Heart right ventricle (tissue), 16 donors: Measurements from ENCODE around the gene RAX2. TPM values are rescaled to one million over a fixed set of nuclear protein-coding genes. Genes with fewer than 3 reads are reported as not detected.

Experiments used
- ATAC-seq, 8 donors: fragments of 200-7000 bp; cut with Tn5 transposase; one replicate each; pipeline ENCODE4 v1.9.1; 2020; ENCODE audit warnings: mild to moderate bottlenecking in 8 of 8, moderate library complexity in 8 of 8, moderate number of reproducible peaks in 1 of 8
- DNase-seq, 2 donors: peaks; one replicate each; pipeline ENCODE4 v3.0.0-alpha.2; 2020
- H3K27ac ChIP-seq, 10 donors: fragments of 200-600 bp; sonication (generic) in 2 of 10; one replicate each; pipeline versions ENCODE4 v1.5.0 to v1.8.0; 2020 to 2022; ENCODE audit warnings: mild to moderate bottlenecking in 3 of 10
- H3K27me3 ChIP-seq, 7 donors: fragments of 200-600 bp; one replicate each; pipeline ENCODE4 v1.8.0; 2021 to 2022; ENCODE audit warnings: mild to moderate bottlenecking in 2 of 7
- H3K36me3 ChIP-seq, 9 donors: fragments of 200-600 bp; sonication (generic) in 1 of 9; one replicate each; pipeline versions ENCODE4 v1.5.0 to v1.8.0; 2020 to 2022; ENCODE audit warnings: mild to moderate bottlenecking in 2 of 9
- H3K4me1 ChIP-seq, 9 donors: fragments of 200-600 bp; sonication (generic) in 1 of 9; one replicate each; pipeline versions ENCODE4 v1.5.0 to v1.8.0; 2020 to 2022; ENCODE audit warnings: mild to moderate bottlenecking in 4 of 9
- H3K4me3 ChIP-seq, 10 donors: fragments of 200-600 bp; sonication (generic) in 2 of 10; one replicate each; pipeline versions ENCODE4 v1.5.0 to v1.8.0; 2020 to 2022; ENCODE audit warnings: mild to moderate bottlenecking in 7 of 10, moderate library complexity in 2 of 10
- H3K9me3 ChIP-seq, 11 donors: fragments of 200-600 bp in 10 of 11; sonication (generic) in 2 of 11; one replicate each; pipeline versions ENCODE4 v1.5.0 to v1.8.0; 2013 to 2022; ENCODE audit warnings: mild to moderate bottlenecking in 2 of 11, control low read depth in 1 of 11, moderate library complexity in 1 of 11
- CTCF ChIP-seq, 9 donors: fragments of 200-600 bp; sonication (generic) in 2 of 9; IDR thresholded peaks; one replicate each; pipeline versions ENCODE4 v1.5.0 to v1.8.0; 2021 to 2022; ENCODE audit warnings: antibody characterized with exemption in 9 of 9, mild to moderate bottlenecking in 5 of 9, moderate library complexity in 1 of 9
- whole genome bisulfite sequencing, 2 donors: extraction: QIAGEN DNeasy Blood & Tissue Kit; methylation state at CpG; one replicate each; pipeline ENCODE4 v1.1.7; 2013; ENCODE audit warnings: inconsistent platforms in 1 of 2; 5-methylcytosine and 5-hydroxymethylcytosine counted together
- intact Hi-C, 10 donors: fragments of 100-400 bp; cut with DNase I; formaldehyde crosslinking; loops; one replicate each; pipeline versions ENCODE4 v1.11.1 to v1.14.2; 2022
- polyA plus RNA-seq, 2 donors: library from polyadenylated mRNA; stranded (reverse); fragments of 200-250 nt; gene quantifications; one replicate each; pipeline ENCODE4 v1.2.3, GENCODE V29; 2013
- total RNA-seq, 10 donors: library from RNA; stranded (reverse); fragmentation: NEBNext Ultra II Directional in 3 of 10; extraction: Animal tissue kit (Norgen Biotek cat#: 25700) in 3 of 10; gene quantifications; one replicate each; pipeline versions ENCODE4 v1.2.1 to v1.2.4, GENCODE V29; 2021 to 2023
- donor health status: Arrhythmogenic right ventricular cardiomyopathy.
- donor health status: ischemic (EF 13 %, LVEDD 7.1; RV severe dilation, severe dysfunction).
- donor health status: healthy with polysubstance abuse.
- donor health status: DM: no; HTN: yes; CAD: no.
- donor health status: DM: no; HTN: no; CAD: no.
- donor health status: ischemic (EF 25% LVEDD 6.9; RV normal size, moderate dysfunction).
- donor health status: ischemic (EF 25% LVEDD 5.7; RV mildly dilated, moderate dysfunction).
- donor health status: healthy.
- donor health status: DM: yes; HTN: yes; CAD: no.
- donor health status: Ischemic cardiomyopathy.
- donor health status: ischemic (EF 35%, LVEDD 5.7; RV mildly dilated, moderate dysfunction).
- donor health status: nonischemic (EF 11% LVEDD 7.7; RV severe dilation, severe dysfunction).
- donor health status: DM: yes; HTN: yes; CAD: no.
- donor health status: PGD.
- donor health status: ischemic (EF 29% LVEDD 5.4; RV normal size, mild dysfunction).
- donor health status: nonischemic (EF 23%, LVEDD 6.1; RV moderate dilation, normal function).

The RAX2 gene
- total and polyA plus RNA-seq, 12 donors: not detected

- no peak overlapping the region for H3K27ac ChIP-seq
- peaks cover 0 to 21% (median 4%) of the 10 kb centered on the region in 11 donors for H3K9me3 ChIP-seq
- no peak for DNase-seq
- H3K4me1 ChIP-seq: no peaks in the 10 kb centered on the region
- H3K36me3 ChIP-seq: no peaks in the 10 kb centered on the region
- WGBS, 2 donors: 71 to 72% methylated on average over 3 of the region's 3 CpGs
- H3K4me3 ChIP-seq: no peak overlapping the region
- intact Hi-C loops: no loop called here
- TF ChIP-seq CTCF (IDR thresholded peaks at IDR 0.05): no peak
- ATAC-seq: no peak
- peaks cover 0 to 7% (median 2%) of the 10 kb centered on the region in 7 donors for H3K27me3 ChIP-seq
Measured at GRCh38 chr19:3792114-3792513, 20.1 kb upstream of the RAX2 start.

GRCh38 chr19:3790941-3791340 lies 18.9 kb upstream of the RAX2 start:
- Histone ChIP-seq H3K27ac (no peak overlapping the region), H3K36me3 (no peaks in the 10 kb centered on the region), H3K4me1 (peaks cover 0 to 2% (median 0%) of the 10 kb centered on the region in 9 donors), H3K9me3 (peaks cover 0 to 9% (median 0%) of the 10 kb centered on the region in 11 donors), H3K27me3 (peaks cover 1 to 17% (median 11%) of the 10 kb centered on the region in 7 donors), H3K4me3 (no peak overlapping the region)
- no peak for TF ChIP-seq CTCF (IDR thresholded peaks at IDR 0.05)
- ATAC-seq (no peak), DNase-seq (no peak)
- 79 to 84% methylated on average over 7 of the region's 7 CpGs for WGBS, 2 donors
- intact Hi-C loops: no loop called here

GRCh38 chr19:3790209-3790734 lies 18.2 kb upstream of the RAX2 start:
- no peak overlapping the region for H3K27ac ChIP-seq
- no peak for TF ChIP-seq CTCF (IDR thresholded peaks at IDR 0.05)
- H3K9me3 ChIP-seq: peaks cover 0 to 8% (median 0%) of the 10 kb centered on the region in 11 donors
- peaks cover 8 to 23% (median 18%) of the 10 kb centered on the region in 7 donors for H3K27me3 ChIP-seq
- intact Hi-C loops: no loop called here
- ATAC-seq (no peak), DNase-seq (no peak)
- peaks cover 0 to 7% (median 3%) of the 10 kb centered on the region in 9 donors for H3K4me1 ChIP-seq
- whole genome bisulfite sequencing, 2 donors: 72 to 74% methylated on average over 6 of the region's 6 CpGs
- H3K4me3 ChIP-seq: no peak overlapping the region
- no peaks in the 10 kb centered on the region for H3K36me3 ChIP-seq

GRCh38 chr19:3788996-3789778 lies 17.2 kb upstream of the RAX2 start:
- WGBS, 2 donors: 40 to 53% methylated on average over 15 to 16 of the region's 16 CpGs
- no peak overlapping the region for H3K4me3 ChIP-seq
- H3K27ac ChIP-seq: peak overlapping the region in 1 of 10 donors; percentile 44
- H3K36me3 ChIP-seq: no peaks in the 10 kb centered on the region
- DNase-seq (no peak), ATAC-seq (no peak)
- H3K4me1 ChIP-seq: peaks cover 0 to 12% (median 3%) of the 10 kb centered on the region in 9 donors
- intact Hi-C loops: no loop called here
- peaks cover 0 to 8% (median 0%) of the 10 kb centered on the region in 11 donors for H3K9me3 ChIP-seq
- no peak for TF ChIP-seq CTCF (IDR thresholded peaks at IDR 0.05)
- H3K27me3 ChIP-seq: peaks cover 14 to 34% (median 29%) of the 10 kb centered on the region in 7 donors
